Measurements from ENCODE around the gene PPP1R36.

DNA sequence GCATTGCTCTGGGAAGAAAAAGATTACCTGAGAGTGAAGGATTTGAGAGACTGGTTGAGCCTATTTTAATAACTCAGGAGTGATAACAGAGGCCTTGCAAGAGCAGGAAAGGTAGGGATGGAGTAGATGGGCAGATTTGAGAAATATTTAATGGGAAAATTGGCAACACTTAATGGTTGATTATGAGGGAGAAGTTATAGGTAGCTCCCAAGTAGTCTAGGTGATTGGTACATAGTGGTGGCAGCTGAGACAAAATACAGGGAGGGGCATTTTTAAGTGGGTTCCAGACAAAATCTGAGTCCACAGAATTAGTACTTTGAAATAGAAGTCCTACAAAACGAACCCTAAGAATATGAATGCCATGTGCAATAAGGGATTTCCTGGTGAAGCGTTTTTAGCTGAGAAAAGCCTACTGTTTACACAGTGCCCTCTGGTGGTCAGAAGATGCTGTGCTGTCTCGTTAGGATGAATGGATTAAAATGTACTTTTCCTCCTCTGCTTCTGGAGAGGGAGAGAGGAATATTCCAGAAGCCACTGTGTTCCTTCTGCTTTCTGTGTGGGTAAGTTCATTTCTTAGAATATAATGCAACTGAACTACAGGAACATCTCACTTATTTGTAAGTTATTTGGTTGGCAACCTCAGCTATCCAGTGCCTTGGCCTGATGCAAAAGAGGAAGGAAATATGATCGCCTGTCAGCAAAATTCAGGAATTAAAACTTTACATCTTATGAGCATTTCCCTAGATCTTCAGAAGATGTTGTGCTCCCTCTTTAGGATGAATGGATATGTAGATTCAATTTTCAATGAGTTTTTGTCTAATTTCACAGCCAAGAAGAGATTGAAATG, 38.7 kb upstream of the PPP1R36 start:
- no peak for TF ChIP-seq EZH2 (IDR thresholded peaks at IDR 0.05; ENCODE audit: borderline replicate concordance)
- TF ChIP-seq, protein P1, sequence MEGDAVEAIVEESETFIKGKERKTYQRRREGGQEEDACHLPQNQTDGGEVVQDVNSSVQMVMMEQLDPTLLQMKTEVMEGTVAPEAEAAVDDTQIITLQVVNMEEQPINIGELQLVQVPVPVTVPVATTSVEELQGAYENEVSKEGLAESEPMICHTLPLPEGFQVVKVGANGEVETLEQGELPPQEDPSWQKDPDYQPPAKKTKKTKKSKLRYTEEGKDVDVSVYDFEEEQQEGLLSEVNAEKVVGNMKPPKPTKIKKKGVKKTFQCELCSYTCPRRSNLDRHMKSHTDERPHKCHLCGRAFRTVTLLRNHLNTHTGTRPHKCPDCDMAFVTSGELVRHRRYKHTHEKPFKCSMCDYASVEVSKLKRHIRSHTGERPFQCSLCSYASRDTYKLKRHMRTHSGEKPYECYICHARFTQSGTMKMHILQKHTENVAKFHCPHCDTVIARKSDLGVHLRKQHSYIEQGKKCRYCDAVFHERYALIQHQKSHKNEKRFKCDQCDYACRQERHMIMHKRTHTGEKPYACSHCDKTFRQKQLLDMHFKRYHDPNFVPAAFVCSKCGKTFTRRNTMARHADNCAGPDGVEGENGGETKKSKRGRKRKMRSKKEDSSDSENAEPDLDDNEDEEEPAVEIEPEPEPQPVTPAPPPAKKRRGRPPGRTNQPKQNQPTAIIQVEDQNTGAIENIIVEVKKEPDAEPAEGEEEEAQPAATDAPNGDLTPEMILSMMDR (IDR thresholded peaks at IDR 0.05; ENCODE audit: poor library complexity) = peak; percentile 88
